ENCODE measurements around the gene UST.

DNA sequence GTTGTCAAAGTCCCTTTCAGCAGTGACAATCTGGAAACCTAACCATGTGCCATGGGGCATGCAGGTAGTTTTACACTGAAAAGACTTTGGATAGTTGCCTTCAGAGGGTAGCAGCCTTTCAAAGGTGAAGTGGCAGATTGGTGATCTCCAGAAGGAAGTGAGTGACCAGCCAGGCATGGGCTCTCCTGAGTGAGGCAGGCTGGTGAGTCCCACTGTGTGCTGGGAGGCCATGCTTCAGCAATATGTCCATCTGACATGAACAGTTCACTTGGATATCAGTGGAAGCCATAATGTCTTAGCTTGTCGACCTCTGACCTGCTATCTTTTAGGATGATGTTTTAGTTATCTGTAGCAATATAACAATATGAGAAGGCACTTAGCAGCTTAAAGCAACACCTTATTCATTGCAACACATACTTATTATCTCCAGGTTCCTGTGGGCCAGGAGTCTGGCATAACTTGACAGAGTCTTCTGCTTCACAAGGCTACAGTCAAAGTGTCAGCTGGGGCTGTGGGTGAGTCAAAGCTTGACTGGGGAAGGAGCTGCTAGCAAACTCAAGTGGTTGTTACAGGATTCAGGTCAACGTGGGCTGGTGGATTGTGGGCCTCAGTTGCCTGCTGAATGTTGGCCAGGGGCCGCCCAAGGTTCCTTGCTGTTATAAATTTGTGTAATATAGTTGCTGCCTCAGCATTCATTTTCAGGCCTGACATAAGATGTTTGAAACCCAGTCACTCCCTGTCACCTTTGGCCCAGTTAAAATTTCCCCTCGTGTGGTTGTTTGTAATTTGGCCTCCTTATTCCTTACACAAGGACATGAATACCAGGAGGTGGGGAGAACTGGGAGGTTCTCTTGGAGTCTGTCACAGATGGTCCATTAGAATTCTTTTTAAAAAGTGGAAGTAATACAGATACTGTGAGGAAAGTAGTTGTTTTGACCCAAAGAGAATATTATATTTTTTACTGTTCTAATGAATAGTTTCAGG, 100.2 kb downstream of the UST start:
- TF ChIP-seq, protein P1, sequence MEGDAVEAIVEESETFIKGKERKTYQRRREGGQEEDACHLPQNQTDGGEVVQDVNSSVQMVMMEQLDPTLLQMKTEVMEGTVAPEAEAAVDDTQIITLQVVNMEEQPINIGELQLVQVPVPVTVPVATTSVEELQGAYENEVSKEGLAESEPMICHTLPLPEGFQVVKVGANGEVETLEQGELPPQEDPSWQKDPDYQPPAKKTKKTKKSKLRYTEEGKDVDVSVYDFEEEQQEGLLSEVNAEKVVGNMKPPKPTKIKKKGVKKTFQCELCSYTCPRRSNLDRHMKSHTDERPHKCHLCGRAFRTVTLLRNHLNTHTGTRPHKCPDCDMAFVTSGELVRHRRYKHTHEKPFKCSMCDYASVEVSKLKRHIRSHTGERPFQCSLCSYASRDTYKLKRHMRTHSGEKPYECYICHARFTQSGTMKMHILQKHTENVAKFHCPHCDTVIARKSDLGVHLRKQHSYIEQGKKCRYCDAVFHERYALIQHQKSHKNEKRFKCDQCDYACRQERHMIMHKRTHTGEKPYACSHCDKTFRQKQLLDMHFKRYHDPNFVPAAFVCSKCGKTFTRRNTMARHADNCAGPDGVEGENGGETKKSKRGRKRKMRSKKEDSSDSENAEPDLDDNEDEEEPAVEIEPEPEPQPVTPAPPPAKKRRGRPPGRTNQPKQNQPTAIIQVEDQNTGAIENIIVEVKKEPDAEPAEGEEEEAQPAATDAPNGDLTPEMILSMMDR (IDR thresholded peaks at IDR 0.05) = no peak
- TF ChIP-seq EZH2 (IDR thresholded peaks at IDR 0.05) = no peak
